ENCODE measurements around the gene PJA2.

Gene PJA2

DNA sequence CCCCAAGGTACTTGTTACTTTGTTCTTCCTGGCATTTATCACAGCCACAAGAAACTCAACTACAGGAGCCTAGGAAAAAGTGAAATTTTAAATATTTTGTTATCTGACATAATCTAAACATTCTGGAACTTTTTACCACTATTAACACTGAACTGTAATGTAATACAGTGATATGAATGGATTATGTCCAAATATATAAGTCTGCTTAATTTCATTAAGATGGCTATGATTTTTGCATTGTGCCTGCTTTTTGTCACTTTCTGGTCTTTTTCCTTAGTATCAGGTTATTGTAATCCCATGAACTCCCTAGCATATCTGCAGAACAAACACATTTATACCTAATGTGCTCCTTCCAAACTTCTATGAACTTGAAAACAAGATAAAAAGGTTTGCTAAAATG is 35.8 kb downstream of the PJA2 start:
- Histone ChIP-seq H3K27me3 (ENCODE audit: insufficient read depth, low read depth, severe bottlenecking) (no peaks in the 10 kb centered on the region), H3K36me3 (peaks cover 13% of the 10 kb centered on the region), H3K4me3 (ENCODE audit: low read depth, low read length) (no peak overlapping the region), H3K9me3 (ENCODE audit: severe bottlenecking) (no peaks in the 10 kb centered on the region), H3K27ac (no peak overlapping the region)
- DNase-seq = no peak
- TF ChIP-seq, protein P1, sequence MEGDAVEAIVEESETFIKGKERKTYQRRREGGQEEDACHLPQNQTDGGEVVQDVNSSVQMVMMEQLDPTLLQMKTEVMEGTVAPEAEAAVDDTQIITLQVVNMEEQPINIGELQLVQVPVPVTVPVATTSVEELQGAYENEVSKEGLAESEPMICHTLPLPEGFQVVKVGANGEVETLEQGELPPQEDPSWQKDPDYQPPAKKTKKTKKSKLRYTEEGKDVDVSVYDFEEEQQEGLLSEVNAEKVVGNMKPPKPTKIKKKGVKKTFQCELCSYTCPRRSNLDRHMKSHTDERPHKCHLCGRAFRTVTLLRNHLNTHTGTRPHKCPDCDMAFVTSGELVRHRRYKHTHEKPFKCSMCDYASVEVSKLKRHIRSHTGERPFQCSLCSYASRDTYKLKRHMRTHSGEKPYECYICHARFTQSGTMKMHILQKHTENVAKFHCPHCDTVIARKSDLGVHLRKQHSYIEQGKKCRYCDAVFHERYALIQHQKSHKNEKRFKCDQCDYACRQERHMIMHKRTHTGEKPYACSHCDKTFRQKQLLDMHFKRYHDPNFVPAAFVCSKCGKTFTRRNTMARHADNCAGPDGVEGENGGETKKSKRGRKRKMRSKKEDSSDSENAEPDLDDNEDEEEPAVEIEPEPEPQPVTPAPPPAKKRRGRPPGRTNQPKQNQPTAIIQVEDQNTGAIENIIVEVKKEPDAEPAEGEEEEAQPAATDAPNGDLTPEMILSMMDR (IDR thresholded peaks at IDR 0.05; ENCODE audit: low read depth, low read length) = no peak

DNA sequence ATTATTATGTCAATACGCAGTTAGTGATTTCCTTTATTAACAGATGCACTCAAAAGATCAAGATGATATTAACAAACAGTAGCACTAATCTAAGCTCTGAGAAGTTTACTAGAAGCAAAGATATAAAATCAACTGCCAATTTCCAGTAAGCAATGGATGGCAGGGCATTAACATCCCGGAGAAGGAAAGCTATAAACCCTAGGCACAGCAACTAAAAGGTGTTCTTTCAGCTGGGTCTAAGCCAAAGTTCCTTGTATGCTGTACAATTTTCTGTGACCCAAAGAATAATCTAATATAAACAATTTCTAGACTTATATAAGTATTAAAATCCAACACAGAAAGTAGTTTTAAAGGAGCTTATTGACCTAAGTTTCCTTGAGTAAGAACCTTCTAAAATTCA is 39.4 kb downstream of the PJA2 start:
- H3K9me3 ChIP-seq (ENCODE audit: severe bottlenecking) = no peaks in the 10 kb centered on the region
- no peaks in the 10 kb centered on the region for H3K27me3 ChIP-seq (ENCODE audit: insufficient read depth, low read depth, severe bottlenecking)
- TF ChIP-seq, protein P1 (IDR thresholded peaks at IDR 0.05; ENCODE audit: low read depth, low read length) = no peak
- no peak overlapping the region for H3K4me3 ChIP-seq (ENCODE audit: low read depth, low read length)
- H3K27ac ChIP-seq = no peak overlapping the region
- H3K36me3 ChIP-seq = peaks cover 27% of the 10 kb centered on the region
- no peak for DNase-seq

- H3K9me3 ChIP-seq (ENCODE audit: severe bottlenecking) = no peaks in the 10 kb centered on the region
- no peak overlapping the region for H3K27ac ChIP-seq
- no peak overlapping the region for H3K4me3 ChIP-seq (ENCODE audit: low read depth, low read length)
- TF ChIP-seq, protein P1 (IDR thresholded peaks at IDR 0.05; ENCODE audit: low read depth, low read length) = no peak
- no peak for DNase-seq
- peaks cover 38% of the 10 kb centered on the region for H3K36me3 ChIP-seq
- H3K27me3 ChIP-seq (ENCODE audit: insufficient read depth, low read depth, severe bottlenecking) = no peaks in the 10 kb centered on the region
Measured at GRCh38 chr5:109365653-109366052, 44.1 kb downstream of the PJA2 start.

- Histone ChIP-seq H3K27me3 (ENCODE audit: insufficient read depth, low read depth, severe bottlenecking) (no peaks in the 10 kb centered on the region), H3K4me3 (ENCODE audit: low read depth, low read length) (no peak overlapping the region), H3K9me3 (ENCODE audit: severe bottlenecking) (no peaks in the 10 kb centered on the region), H3K36me3 (peaks cover 41% of the 10 kb centered on the region), H3K27ac (no peak overlapping the region)
- TF ChIP-seq, protein P1 (IDR thresholded peaks at IDR 0.05; ENCODE audit: low read depth, low read length) = no peak
- no peak for DNase-seq
Measured at GRCh38 chr5:109364977-109365376, 44.8 kb downstream of the PJA2 start.

- Histone ChIP-seq H3K27ac (no peak overlapping the region), H3K9me3 (ENCODE audit: severe bottlenecking) (no peaks in the 10 kb centered on the region), H3K4me3 (ENCODE audit: low read depth, low read length) (no peak overlapping the region), H3K36me3 (peaks cover 25% of the 10 kb centered on the region), H3K27me3 (ENCODE audit: insufficient read depth, low read depth, severe bottlenecking) (no peaks in the 10 kb centered on the region)
- no peak for DNase-seq
- TF ChIP-seq, protein P1 (IDR thresholded peaks at IDR 0.05; ENCODE audit: low read depth, low read length) = no peak
Measured at GRCh38 chr5:109359642-109360041, 50.1 kb downstream of the PJA2 start.

GRCh38 chr5:109357807-109358206 is 52.0 kb downstream of the PJA2 start:
- Histone ChIP-seq H3K4me3 (ENCODE audit: low read depth, low read length) (no peak overlapping the region), H3K27ac (no peak overlapping the region), H3K9me3 (ENCODE audit: severe bottlenecking) (no peaks in the 10 kb centered on the region), H3K36me3 (peaks cover 25% of the 10 kb centered on the region), H3K27me3 (ENCODE audit: insufficient read depth, low read depth, severe bottlenecking) (no peaks in the 10 kb centered on the region)
- TF ChIP-seq, protein P1 (IDR thresholded peaks at IDR 0.05; ENCODE audit: low read depth, low read length) = no peak
- DNase-seq = no peak
